Measurements from ENCODE around the gene PLXNC1.

The PLXNC1 gene

GRCh38 chr12:94220804-94221203 is 72.4 kb downstream of the PLXNC1 start:
- H3K27ac ChIP-seq = no peak overlapping the region
- TF ChIP-seq ZFX (IDR thresholded peaks at IDR 0.05) (no peak), CTCF (conservative IDR thresholded peaks at IDR 0.05) (no peak)

- no peak for TF ChIP-seq CTCF (conservative IDR thresholded peaks at IDR 0.05)
- no peak for TF ChIP-seq ZFX (IDR thresholded peaks at IDR 0.05)
These were observed 74.1 kb downstream of the PLXNC1 start for GRCh38 chr12:94222351-94223084.

GRCh38 chr12:94223842-94224241 is 75.5 kb downstream of the PLXNC1 start:
- no peak overlapping the region for H3K27ac ChIP-seq
- TF ChIP-seq CTCF (conservative IDR thresholded peaks at IDR 0.05) (no peak), ZFX (IDR thresholded peaks at IDR 0.05) (no peak)

More at GRCh38 chr12:94222351-94223084, 74.1 kb downstream of the PLXNC1 start:
- H3K27ac ChIP-seq = no peak overlapping the region

GRCh38 chr12:94225506-94225905 is 77.1 kb downstream of the PLXNC1 start:
- TF ChIP-seq CTCF (conservative IDR thresholded peaks at IDR 0.05) = no peak
- TF ChIP-seq ZFX (IDR thresholded peaks at IDR 0.05) = no peak
- H3K27ac ChIP-seq = no peak overlapping the region

GRCh38 chr12:94225947-94226630 is 77.7 kb downstream of the PLXNC1 start:
- no peak overlapping the region for H3K27ac ChIP-seq
- TF ChIP-seq CTCF (conservative IDR thresholded peaks at IDR 0.05) = no peak
- TF ChIP-seq ZFX (IDR thresholded peaks at IDR 0.05) = no peak

GRCh38 chr12:94227066-94227465 is 78.7 kb downstream of the PLXNC1 start:
- H3K27ac ChIP-seq = no peak overlapping the region
- TF ChIP-seq ZFX (IDR thresholded peaks at IDR 0.05) (no peak), CTCF (conservative IDR thresholded peaks at IDR 0.05) (no peak)

GRCh38 chr12:94228488-94228907 is 80.1 kb downstream of the PLXNC1 start:
- TF ChIP-seq ZFX (IDR thresholded peaks at IDR 0.05) (no peak), CTCF (conservative IDR thresholded peaks at IDR 0.05) (no peak)
- no peak overlapping the region for H3K27ac ChIP-seq
